Neural progenitor cell (in vitro differentiated cells): ENCODE data around the gene TLDC2.
A peak's percentile ranks its signal among the peaks of the same experiment; 100 is the strongest.

Experiments
- CTCF ChIP-seq: fragments of 200-600 bp; sonication (generic); IDR thresholded peaks from 2 replicates; pipeline ENCODE4 v1.5.1; 2017; ENCODE audit warnings: antibody characterized with exemption, mild to moderate bottlenecking
- EZH2 ChIP-seq: fragments of 200-600 bp; sonication (generic); IDR thresholded peaks from 2 replicates; pipeline ENCODE4 v1.6.1; 2017; ENCODE audit warnings: antibody characterized with exemption, mild to moderate bottlenecking, moderate library complexity
- EZH2phosphoT487 ChIP-seq: fragments of 200-600 bp; sonication (generic); IDR thresholded peaks from 2 replicates; pipeline ENCODE4 v1.6.1; 2017; ENCODE audit warnings: antibody characterized with exemption

- TF ChIP-seq CTCF (peak; percentile 56), EZH2phosphoT487 (no peak), EZH2 (no peak)
Measured at GRCh38 chr20:36836591-36837269, 39.2 kb upstream of the TLDC2 start.
